Measurements from ENCODE around the gene DBNDD1.
"Not testable (repeated sequence)": the region's sequence is repeated elsewhere in the genome, so short reads cannot be mapped to it uniquely, and the experiment has no call there.

Gene DBNDD1

GRCh38 chr16:90018652-90019542 is at the start of gene DBNDD1:
DBNDD1 (minus strand) TSS chr16:90019456; CDS start chr16:90019341, 115 bp downstream.
- H3K4me3 ChIP-seq (replicated peaks; ENCODE audit: low read depth, low read length): peak within 1 kb of the TSS; percentile 56
- DNase-seq (ENCODE audit: low read depth): no peak
- TF ChIP-seq CTCF (IDR thresholded peaks at IDR 0.05; ENCODE audit: low read length, missing control alignments): no peak

GRCh38 chr16:90061437-90061836 is 42.2 kb upstream of the DBNDD1 start:
- no peak for DNase-seq (ENCODE audit: low read depth)
- no peak overlapping the region for H3K4me3 ChIP-seq (replicated peaks; ENCODE audit: low read depth, low read length)
- no peak for TF ChIP-seq CTCF (IDR thresholded peaks at IDR 0.05; ENCODE audit: low read length, missing control alignments)

GRCh38 chr16:90057738-90058173 is 38.5 kb upstream of the DBNDD1 start:
- TF ChIP-seq CTCF (IDR thresholded peaks at IDR 0.05; ENCODE audit: low read length, missing control alignments): no peak
- H3K4me3 ChIP-seq (replicated peaks; ENCODE audit: low read depth, low read length): no peak overlapping the region
- peak; percentile 81 for DNase-seq (ENCODE audit: low read depth)

GRCh38 chr16:90056521-90056920 is 37.3 kb upstream of the DBNDD1 start:
- H3K4me3 ChIP-seq (replicated peaks; ENCODE audit: low read depth, low read length); DNase-seq (ENCODE audit: low read depth): not testable (repeated sequence)

- DNase-seq (ENCODE audit: low read depth): no peak
- no peak for TF ChIP-seq CTCF (IDR thresholded peaks at IDR 0.05; ENCODE audit: low read length, missing control alignments)
- no peak overlapping the region for H3K4me3 ChIP-seq (replicated peaks; ENCODE audit: low read depth, low read length)
Measured at GRCh38 chr16:90055371-90055770, 36.1 kb upstream of the DBNDD1 start.

- no peak for TF ChIP-seq CTCF (IDR thresholded peaks at IDR 0.05; ENCODE audit: low read length, missing control alignments)
- H3K4me3 ChIP-seq (replicated peaks; ENCODE audit: low read depth, low read length): no peak overlapping the region
- no peak for DNase-seq (ENCODE audit: low read depth)
Measured at GRCh38 chr16:90054554-90054953, 35.3 kb upstream of the DBNDD1 start.

GRCh38 chr16:90053902-90054500 is 34.7 kb upstream of the DBNDD1 start:
- TF ChIP-seq CTCF (IDR thresholded peaks at IDR 0.05; ENCODE audit: low read length, missing control alignments): no peak
- DNase-seq (ENCODE audit: low read depth): no peak
- H3K4me3 ChIP-seq (replicated peaks; ENCODE audit: low read depth, low read length): no peak overlapping the region

All from fibroblast of pulmonary artery (primary cell).